CD4-positive, alpha-beta memory T cell (primary cell): ENCODE results near the gene DLG5. TPM values are rescaled to one million over a fixed set of nuclear protein-coding genes. Genes with fewer than 3 reads are reported as not detected.
"Not testable (repeated sequence)": the region's sequence is repeated elsewhere in the genome, so short reads cannot be mapped to it uniquely, and the experiment has no call there.

Experiments used
- CTCF ChIA-PET: fragments of 350-600 bp; sonication (Branson Sonifier 250); formaldehyde crosslinking; loops from one replicate; lab custom pipeline; 2021; ENCODE audit warnings: inconsistent platforms; ENCODE audit not compliant: partially characterized antibody; lab: Charles Lee
- POLR2A ChIA-PET: fragments of 350-600 bp; sonication (Branson Sonifier 250); formaldehyde crosslinking; loops from one replicate; lab custom pipeline; 2021; ENCODE audit not compliant: partially characterized antibody; lab: Charles Lee
- DNase-seq, 5 donors: peaks; one replicate each; pipeline versions ENCODE4 v3.0.0 to v3.0.0-alpha.2; 2020 to 2022; ENCODE audit warnings: mixed read lengths in 1 of 5
- H3K27ac ChIP-seq: one replicate; pipeline ENCODE4 v1.7.0; 2013; ENCODE audit warnings: low read depth, low read length
- H3K27me3 ChIP-seq: 2 replicates; pipeline ENCODE4 v1.7.0; 2013; ENCODE audit warnings: mild to moderate bottlenecking, low read length, moderate library complexity; ENCODE audit not compliant: insufficient read depth
- H3K36me3 ChIP-seq: 2 replicates; pipeline ENCODE4 v1.7.0; 2013; ENCODE audit warnings: mild to moderate bottlenecking, low read length, moderate library complexity; ENCODE audit not compliant: insufficient read depth
- H3K4me1 ChIP-seq: 2 replicates; pipeline ENCODE4 v1.7.0; 2013; ENCODE audit warnings: mild to moderate bottlenecking, low read length, moderate library complexity; ENCODE audit not compliant: insufficient read depth
- H3K4me3 ChIP-seq, 2 donors: one replicate each; pipeline ENCODE4 v1.7.0; 2013; ENCODE audit warnings: low read length in 2 of 2, mild to moderate bottlenecking in 1 of 2
- H3K9me3 ChIP-seq, 2 donors: one replicate each; pipeline ENCODE4 v1.7.0; 2013; ENCODE audit warnings: low read length in 2 of 2, control low read depth in 1 of 2; ENCODE audit not compliant: control insufficient read depth in 1 of 2
- H3K27ac Mint-ChIP-seq, 7 donors: one replicate each; pipeline ENCODE4 v1.8.0; 2020 to 2021; ENCODE audit warnings: mixed read lengths in 7 of 7, mild to moderate bottlenecking in 6 of 7, inconsistent platforms in 3 of 7, moderate library complexity in 3 of 7
- H3K27me3 Mint-ChIP-seq, 2 donors: one replicate each; pipeline ENCODE4 v1.8.0; 2020 to 2021; ENCODE audit warnings: mixed read lengths in 2 of 2
- H3K36me3 Mint-ChIP-seq, 2 donors: one replicate each; pipeline ENCODE4 v1.8.0; 2020 to 2021; ENCODE audit warnings: mixed read lengths in 2 of 2, inconsistent platforms in 1 of 2, mild to moderate bottlenecking in 1 of 2
- H3K4me1 Mint-ChIP-seq, 4 donors: one replicate each; pipeline ENCODE4 v1.8.0; 2020 to 2021; ENCODE audit warnings: mixed read lengths in 4 of 4, mild to moderate bottlenecking in 1 of 4
- H3K4me3 Mint-ChIP-seq, 8 donors: one replicate each; pipeline ENCODE4 v1.8.0; 2020 to 2021; ENCODE audit warnings: mixed read lengths in 8 of 8, mild to moderate bottlenecking in 7 of 8, moderate library complexity in 6 of 8, inconsistent platforms in 3 of 8
- H3K9me3 Mint-ChIP-seq, 8 donors: one replicate each; pipeline ENCODE4 v1.8.0; 2020 to 2021; ENCODE audit warnings: mixed read lengths in 8 of 8, mild to moderate bottlenecking in 5 of 8, inconsistent platforms in 3 of 8, moderate library complexity in 1 of 8
- intact Hi-C: fragments of 100-400 bp; cut with micrococcal nuclease; formaldehyde crosslinking; loops from one replicate; pipeline ENCODE4 v1.15.1; 2023
- polyA plus RNA-seq, 2 donors: library from polyadenylated mRNA; unstranded; fragments of 300-500 nt; fragmentation: Illumina TruSeq; gene quantifications; one replicate each; pipeline ENCODE4 v1.2.3, GENCODE V29; 2021
- total RNA-seq, 2 experiments: library from RNA; stranded (reverse); gene quantifications; one replicate each; pipeline ENCODE4 v1.2.3, GENCODE V29; 2021

The DLG5 gene
- total and polyA plus RNA-seq, 4 experiments from 2014 or later: 0.13 to 3.2 (median 2.7) TPM; not detected in 1

GRCh38 chr10:77774940-77775391, 151.6 kb downstream of the DLG5 start:
- Histone ChIP-seq H3K4me1 (no peaks in the 10 kb centered on the region), H3K4me3 (no peak overlapping the region), H3K9me3 (no peaks in the 10 kb centered on the region), H3K27me3 (no peaks in the 10 kb centered on the region), H3K27ac (no peak overlapping the region), H3K36me3 (no peaks in the 10 kb centered on the region)
- POLR2A ChIA-PET: no interaction called here
- Mint-ChIP-seq H3K27me3 (peaks cover 0 to 2% of the 10 kb centered on the region in 2 donors), H3K4me1 (peaks cover 4 to 6% (median 5%) of the 10 kb centered on the region in 4 donors), H3K4me3 (no peak overlapping the region), H3K36me3 (peaks cover 2 to 11% of the 10 kb centered on the region in 2 donors), H3K9me3 (peaks cover 0 to 32% (median 24%) of the 10 kb centered on the region in 8 donors), H3K27ac (no peak overlapping the region)
- CTCF ChIA-PET: no interaction called here
- no peak for DNase-seq
- intact Hi-C loops: no loop called here

DNA sequence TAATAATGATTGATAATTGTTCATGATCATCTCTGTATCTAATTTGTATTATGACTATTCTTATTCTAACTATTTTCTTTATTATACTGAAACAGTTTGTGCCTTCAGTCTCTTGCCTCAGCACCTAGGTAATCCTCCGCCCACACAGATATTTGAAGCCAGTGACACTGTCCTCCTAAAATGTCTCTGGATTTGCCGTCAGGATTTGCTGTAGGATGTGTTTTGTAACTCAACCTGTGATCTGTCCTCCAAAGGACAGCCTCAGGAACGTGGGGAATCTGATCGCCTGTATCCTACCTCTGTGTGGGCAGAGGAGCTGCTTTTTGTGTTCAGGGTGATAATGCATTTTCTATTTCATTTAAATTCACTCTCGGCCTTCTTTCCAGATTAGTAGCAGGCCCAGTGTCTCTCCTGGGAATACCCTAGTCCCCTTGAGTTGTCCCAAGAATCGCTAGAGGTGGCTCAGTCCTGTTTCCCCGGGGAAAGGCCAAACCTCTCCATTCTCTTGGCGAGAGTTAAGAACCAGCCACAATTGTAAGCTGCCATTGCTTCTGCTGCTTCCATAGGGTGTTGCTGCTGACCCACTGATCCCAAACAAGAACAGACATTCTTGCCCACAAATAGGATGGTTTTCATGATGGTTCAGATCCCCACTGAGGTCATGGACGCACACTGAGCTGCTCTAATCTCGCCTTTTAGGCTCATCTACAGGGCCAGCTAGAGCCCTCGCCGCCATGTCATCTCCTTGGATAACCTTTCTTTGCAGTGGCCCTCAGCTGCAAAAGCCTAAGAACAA, 152.7 kb downstream of the DLG5 start:
- intact Hi-C loops: no loop called here
- Histone ChIP-seq H3K27me3 (no peaks in the 10 kb centered on the region), H3K27ac (no peak overlapping the region), H3K9me3 (no peaks in the 10 kb centered on the region), H3K4me3 (no peak overlapping the region), H3K36me3 (no peaks in the 10 kb centered on the region), H3K4me1 (no peaks in the 10 kb centered on the region)
- Mint-ChIP-seq H3K4me1 (peaks cover 4 to 6% (median 5%) of the 10 kb centered on the region in 4 donors), H3K36me3 (peaks cover 2 to 11% of the 10 kb centered on the region in 2 donors), H3K9me3 (peaks cover 0 to 31% (median 24%) of the 10 kb centered on the region in 8 donors), H3K27ac (no peak overlapping the region), H3K4me3 (no peak overlapping the region), H3K27me3 (peaks cover 0 to 2% of the 10 kb centered on the region in 2 donors)
- no peak for DNase-seq
- ChIA-PET CTCF (no interaction called here), POLR2A (no interaction called here)

DNA sequence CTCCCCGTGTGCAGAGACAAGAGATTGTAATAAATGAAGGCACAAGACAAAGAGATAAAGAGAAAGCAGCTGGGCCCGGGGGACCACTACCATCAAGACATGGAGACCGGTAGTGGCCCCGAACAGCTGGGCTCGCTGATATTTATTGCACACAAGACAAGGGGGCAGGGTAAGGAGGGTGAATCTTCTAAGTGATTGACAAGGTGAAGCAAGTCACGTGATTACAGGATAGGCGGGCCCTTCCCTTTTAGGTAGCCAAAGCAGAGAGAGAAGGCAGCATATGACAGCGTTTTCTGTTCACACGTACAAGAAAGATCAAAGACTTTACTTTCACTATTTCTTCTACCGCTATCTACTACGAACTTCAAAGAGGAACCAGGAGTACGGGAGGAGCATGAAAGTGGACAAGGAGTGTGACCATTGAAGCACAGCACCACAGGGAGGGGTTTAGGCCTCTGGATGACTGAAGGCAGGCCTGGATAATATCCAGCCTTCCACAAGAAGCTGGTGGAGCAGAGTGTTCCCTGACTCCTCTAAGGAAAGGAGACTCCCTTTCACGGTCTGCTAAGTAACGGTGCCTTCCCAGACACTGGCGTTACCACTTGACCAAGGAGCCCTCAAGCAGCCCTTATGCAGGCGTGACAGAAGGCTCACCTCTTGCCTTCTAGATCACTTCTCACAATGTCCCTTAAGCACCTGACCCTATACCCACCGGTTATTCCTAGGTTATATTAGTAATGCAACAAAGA, 153.5 kb downstream of the DLG5 start:
- Mint-ChIP-seq H3K36me3 (peaks cover 2 to 11% of the 10 kb centered on the region in 2 donors), H3K4me3 (peak overlapping the region in 2 of 8 donors; percentile 36 to 60), H3K27ac (peak overlapping the region in 3 of 7 donors; percentile 8 to 36 (median 28)), H3K9me3 (peaks cover 0 to 29% (median 22%) of the 10 kb centered on the region in 8 donors)
- H3K4me1 Mint-ChIP-seq, H3K27me3 Mint-ChIP-seq, H3K4me1 ChIP-seq, H3K27ac ChIP-seq, DNase-seq, H3K27me3 ChIP-seq, H3K9me3 ChIP-seq, POLR2A ChIA-PET, intact Hi-C loops, CTCF ChIA-PET, H3K4me3 ChIP-seq, H3K36me3 ChIP-seq: not testable (repeated sequence)

- H3K36me3 Mint-ChIP-seq: peaks cover 2 to 5% of the 10 kb centered on the region in 2 donors
- no peaks in the 10 kb centered on the region for H3K4me1 ChIP-seq
- H3K27ac ChIP-seq: no peak overlapping the region
- no peak overlapping the region for H3K27ac Mint-ChIP-seq
- no peak overlapping the region for H3K4me3 ChIP-seq
- peaks cover 0 to 2% of the 10 kb centered on the region in 2 donors for H3K27me3 Mint-ChIP-seq
- DNase-seq: no peak
- intact Hi-C loops: no loop called here
- H3K4me3 Mint-ChIP-seq: no peak overlapping the region
- no peaks in the 10 kb centered on the region for H3K36me3 ChIP-seq
- POLR2A ChIA-PET: no interaction called here
- no peaks in the 10 kb centered on the region for H3K9me3 ChIP-seq
- CTCF ChIA-PET: no interaction called here
- H3K27me3 ChIP-seq: no peaks in the 10 kb centered on the region
- H3K9me3 Mint-ChIP-seq: peaks cover 0 to 17% (median 12%) of the 10 kb centered on the region in 8 donors
- H3K4me1 Mint-ChIP-seq: peaks cover 4 to 6% (median 5%) of the 10 kb centered on the region in 4 donors
Measured at GRCh38 chr10:77771851-77772250, 154.7 kb downstream of the DLG5 start.

GRCh38 chr10:77771450-77771849, 155.1 kb downstream of the DLG5 start:
- H3K36me3 ChIP-seq: no peaks in the 10 kb centered on the region
- no peak overlapping the region for H3K4me3 Mint-ChIP-seq
- peaks cover 2 to 3% of the 10 kb centered on the region in 2 donors for H3K36me3 Mint-ChIP-seq
- peak overlapping the region in 1 of 7 donors; percentile 14 for H3K27ac Mint-ChIP-seq
- H3K27ac ChIP-seq: no peak overlapping the region
- H3K9me3 Mint-ChIP-seq: peaks cover 0 to 13% (median 8%) of the 10 kb centered on the region in 8 donors
- H3K27me3 ChIP-seq: no peaks in the 10 kb centered on the region
- no peaks in the 10 kb centered on the region for H3K9me3 ChIP-seq
- no peak overlapping the region for H3K4me3 ChIP-seq
- ChIA-PET CTCF (interaction anchor here (0.6 kb wide), 1 partner anchor 10 kb away, joined by 4 read pairs; no protein-coding TSS in a partner anchor), POLR2A (no interaction called here)
- peaks cover 4 to 6% (median 5%) of the 10 kb centered on the region in 4 donors for H3K4me1 Mint-ChIP-seq
- H3K27me3 Mint-ChIP-seq: peaks cover 0 to 2% of the 10 kb centered on the region in 2 donors
- no peak for DNase-seq
- intact Hi-C loops: no loop called here
- H3K4me1 ChIP-seq: no peaks in the 10 kb centered on the region

- intact Hi-C loops: no loop called here
- no peak overlapping the region for H3K27ac ChIP-seq
- Mint-ChIP-seq H3K27me3 (peaks cover 0 to 2% of the 10 kb centered on the region in 2 donors), H3K4me1 (peaks cover 4 to 6% (median 5%) of the 10 kb centered on the region in 4 donors), H3K4me3 (no peak overlapping the region), H3K27ac (peak overlapping the region in 2 of 7 donors; percentile 43 to 47), H3K9me3 (peaks cover 0 to 7% (median 3%) of the 10 kb centered on the region in 8 donors), H3K36me3 (no peaks in the 10 kb centered on the region)
- ChIA-PET POLR2A (no interaction called here), CTCF (interaction anchor here (0.6 kb wide), 1 partner anchor 9 kb away, joined by 4 read pairs; no protein-coding TSS in a partner anchor)
- H3K9me3 ChIP-seq: no peaks in the 10 kb centered on the region
- no peaks in the 10 kb centered on the region for H3K27me3 ChIP-seq
- DNase-seq: no peak
- H3K4me1 ChIP-seq: no peaks in the 10 kb centered on the region
- no peak overlapping the region for H3K4me3 ChIP-seq
- H3K36me3 ChIP-seq: no peaks in the 10 kb centered on the region
Measured at GRCh38 chr10:77770868-77771175, 155.7 kb downstream of the DLG5 start.
